CD4-positive, alpha-beta T cell (primary cell): Measurements from ENCODE around the gene MYL5. TPM values are rescaled to one million over a fixed set of nuclear protein-coding genes. Genes with fewer than 3 reads are reported as not detected.

ENCODE experiments used
- ATAC-seq: fragments of 200-7000 bp; cut with Tn5 transposase; one replicate; pipeline ENCODE4 v1.10.0; 2022; ENCODE audit warnings: mild to moderate bottlenecking; ENCODE audit not compliant: poor library complexity
- CTCF ChIA-PET: fragments of 350-600 bp; sonication (Branson Sonifier 250); formaldehyde crosslinking; loops from one replicate; lab custom pipeline; 2021; ENCODE audit warnings: antibody characterized with exemption, inconsistent platforms; lab: Charles Lee
- POLR2A ChIA-PET: fragments of 350-600 bp; sonication (Branson Sonifier 250); formaldehyde crosslinking; loops from one replicate; lab custom pipeline; 2021; ENCODE audit warnings: antibody characterized with exemption, inconsistent platforms; lab: Charles Lee
- DNase-seq, 14 experiments: peaks; one replicate each; pipeline ENCODE4 v3.0.0-alpha.2; 2013 to 2020; ENCODE audit warnings: mixed read lengths in 2 of 14
- H3K27ac ChIP-seq, 2 donors: one replicate each; pipeline versions ENCODE4 v1.5.1 to v1.7.0; 2013; ENCODE audit warnings: low read length in 2 of 2, low read depth in 1 of 2, mild to moderate bottlenecking in 1 of 2
- H3K27me3 ChIP-seq, 2 experiments: 1 replicate in 1 of 2; 2 replicates in 1 of 2; pipeline versions ENCODE4 v1.6.1 to v1.7.0; 2013; ENCODE audit warnings: low read length in 2 of 2, control low read depth in 1 of 2, mild to moderate bottlenecking in 1 of 2, moderate library complexity in 1 of 2; ENCODE audit not compliant: insufficient read depth in 2 of 2, control insufficient read depth in 1 of 2
- H3K36me3 ChIP-seq: one replicate; pipeline ENCODE4 v1.6.1; 2013; ENCODE audit warnings: low read length, control low read depth; ENCODE audit not compliant: insufficient read depth
- H3K4me1 ChIP-seq: one replicate; pipeline ENCODE4 v1.6.1; 2013; ENCODE audit warnings: low read length, control low read depth; ENCODE audit not compliant: insufficient read depth
- H3K4me3 ChIP-seq: one replicate; pipeline ENCODE4 v1.5.1; 2013; ENCODE audit warnings: mild to moderate bottlenecking, low read length, moderate library complexity
- H3K9me3 ChIP-seq, 2 experiments: 1 replicate in 1 of 2; 2 replicates in 1 of 2; pipeline versions ENCODE4 v1.6.1 to v1.7.0; 2013; ENCODE audit warnings: low read length in 2 of 2, mild to moderate bottlenecking in 2 of 2, control low read depth in 1 of 2, moderate library complexity in 1 of 2; ENCODE audit not compliant: control insufficient read depth in 1 of 2, insufficient read depth in 1 of 2
- H3K27ac Mint-ChIP-seq: one replicate; pipeline ENCODE4 v1.8.0; 2020; ENCODE audit warnings: mixed read lengths
- H3K27me3 Mint-ChIP-seq: one replicate; pipeline ENCODE4 v1.8.0; 2021; ENCODE audit warnings: mixed read lengths
- H3K36me3 Mint-ChIP-seq: one replicate; pipeline ENCODE4 v1.8.0; 2021; ENCODE audit warnings: low read depth, mixed read lengths
- H3K4me1 Mint-ChIP-seq: one replicate; pipeline ENCODE4 v1.8.0; 2021; ENCODE audit warnings: low read depth, mixed read lengths
- H3K4me3 Mint-ChIP-seq: one replicate; pipeline ENCODE4 v1.8.0; 2020; ENCODE audit warnings: mild to moderate bottlenecking, mixed read lengths
- H3K9me3 Mint-ChIP-seq: one replicate; pipeline ENCODE4 v1.8.0; 2020; ENCODE audit warnings: mixed read lengths
- intact Hi-C, 2 experiments: fragments of 100-400 bp; cut with DNase I in 1 of 2; cut with micrococcal nuclease in 1 of 2; formaldehyde crosslinking; loops; one replicate each; pipeline versions ENCODE4 v1.15.1 to v1.9.0; 2023 to 2025; cut with DNase I, micrococcal nuclease
- total RNA-seq, 174 experiments: library from RNA in 2 of 174; stranded (reverse) in 2 of 174; gene quantifications; one replicate each; pipeline ENCODE4 v1.2.3 and lab custom pipeline; 2021 to 2026
- TF ChIP-seq, protein P1 (sequence below): fragments of 200-600 bp; IDR thresholded peaks from one replicate; pipeline ENCODE4 v1.8.0; 2022; ENCODE audit warnings: antibody characterized with exemption, mild to moderate bottlenecking

MYL5 gene
- total RNA-seq, 2 experiments from 2014 or later, result 25.3 to 29.2 TPM

DNA sequence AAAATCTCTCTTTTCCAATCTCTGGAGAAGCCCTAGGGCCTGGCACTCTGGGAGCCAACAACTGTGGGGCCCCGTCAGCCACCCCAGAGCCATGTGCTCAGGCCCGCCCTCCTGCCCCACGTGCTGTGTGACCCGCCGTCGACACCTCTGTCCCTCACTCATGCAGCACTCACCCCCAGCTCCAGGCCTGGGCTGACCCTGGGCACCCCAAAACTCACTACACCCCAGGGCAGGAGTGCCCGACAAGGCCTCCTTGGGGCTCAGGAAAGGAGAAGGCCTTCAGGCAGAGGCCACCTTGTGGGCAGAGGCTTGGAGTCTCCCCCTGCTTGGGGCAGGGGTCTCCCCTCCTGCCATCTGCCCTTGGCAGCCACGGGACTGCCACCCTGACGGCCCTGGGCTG, 5.7 kb downstream of the MYL5 start:
- Mint-ChIP-seq H3K4me3 (peak overlapping the region; percentile 20), H3K4me1 (no peaks in the 10 kb centered on the region), H3K27ac (no peak overlapping the region), H3K36me3 (no peaks in the 10 kb centered on the region), H3K9me3 (no peaks in the 10 kb centered on the region), H3K27me3 (peaks cover 2% of the 10 kb centered on the region)
- TF ChIP-seq, protein P1, sequence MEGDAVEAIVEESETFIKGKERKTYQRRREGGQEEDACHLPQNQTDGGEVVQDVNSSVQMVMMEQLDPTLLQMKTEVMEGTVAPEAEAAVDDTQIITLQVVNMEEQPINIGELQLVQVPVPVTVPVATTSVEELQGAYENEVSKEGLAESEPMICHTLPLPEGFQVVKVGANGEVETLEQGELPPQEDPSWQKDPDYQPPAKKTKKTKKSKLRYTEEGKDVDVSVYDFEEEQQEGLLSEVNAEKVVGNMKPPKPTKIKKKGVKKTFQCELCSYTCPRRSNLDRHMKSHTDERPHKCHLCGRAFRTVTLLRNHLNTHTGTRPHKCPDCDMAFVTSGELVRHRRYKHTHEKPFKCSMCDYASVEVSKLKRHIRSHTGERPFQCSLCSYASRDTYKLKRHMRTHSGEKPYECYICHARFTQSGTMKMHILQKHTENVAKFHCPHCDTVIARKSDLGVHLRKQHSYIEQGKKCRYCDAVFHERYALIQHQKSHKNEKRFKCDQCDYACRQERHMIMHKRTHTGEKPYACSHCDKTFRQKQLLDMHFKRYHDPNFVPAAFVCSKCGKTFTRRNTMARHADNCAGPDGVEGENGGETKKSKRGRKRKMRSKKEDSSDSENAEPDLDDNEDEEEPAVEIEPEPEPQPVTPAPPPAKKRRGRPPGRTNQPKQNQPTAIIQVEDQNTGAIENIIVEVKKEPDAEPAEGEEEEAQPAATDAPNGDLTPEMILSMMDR, result no peak
- Histone ChIP-seq H3K27ac (no peak overlapping the region), H3K9me3 (no peaks in the 10 kb centered on the region), H3K36me3 (no peaks in the 10 kb centered on the region), H3K4me1 (peaks cover 35% of the 10 kb centered on the region), H3K27me3 (no peaks in the 10 kb centered on the region), H3K4me3 (no peak overlapping the region)
- DNase-seq (peak in 1 of 14 experiments; percentile 30), ATAC-seq (no peak)
- intact Hi-C loops, result no loop called here
- ChIA-PET POLR2A (interaction anchor here (0.6 kb wide), 1 partner anchor 1178 kb away, joined by 3 read pairs; no protein-coding TSS in a partner anchor), CTCF (no interaction called here)

DNA sequence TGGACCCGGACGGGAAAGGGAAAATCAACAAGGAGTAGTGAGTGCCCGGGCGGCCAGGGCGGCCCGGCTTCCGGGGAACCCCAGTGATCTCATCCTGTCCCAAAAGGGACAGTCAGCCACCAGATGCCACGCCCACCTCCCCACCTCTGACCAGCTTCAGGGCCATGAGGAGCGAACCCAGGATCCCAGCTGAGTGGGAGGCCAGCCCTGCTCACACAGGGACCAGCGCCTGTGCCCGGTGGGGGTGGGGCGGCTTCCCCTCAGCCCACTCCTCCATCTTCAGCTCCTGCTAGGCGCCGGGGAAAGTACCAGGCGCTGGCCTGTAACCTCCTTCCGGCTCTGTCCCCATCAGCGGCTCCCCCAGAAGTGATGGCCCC, 6.2 kb downstream of the MYL5 start:
- Mint-ChIP-seq H3K4me1 (no peaks in the 10 kb centered on the region), H3K27ac (no peak overlapping the region), H3K27me3 (peaks cover 7% of the 10 kb centered on the region), H3K4me3 (peak overlapping the region; percentile 45), H3K36me3 (no peaks in the 10 kb centered on the region), H3K9me3 (no peaks in the 10 kb centered on the region)
- POLR2A ChIA-PET, result interaction anchor here (0.6 kb wide), 1 partner anchor 1178 kb away, joined by 3 read pairs; no protein-coding TSS in a partner anchor
- DNase-seq, result peak in 3 of 14 experiments; percentile 42 to 59 (median 56)
- ATAC-seq, result peak; percentile 11
- H3K27ac ChIP-seq, result no peak overlapping the region
- peaks cover 31% of the 10 kb centered on the region for H3K4me1 ChIP-seq
- no peaks in the 10 kb centered on the region for H3K36me3 ChIP-seq
- H3K9me3 ChIP-seq, result peaks cover 0 to 4% of the 10 kb centered on the region in 2 experiments
- TF ChIP-seq, protein P1, result no peak
- H3K27me3 ChIP-seq, result no peaks in the 10 kb centered on the region
- CTCF ChIA-PET, result no interaction called here
- H3K4me3 ChIP-seq, result peak overlapping the region; percentile 60
- intact Hi-C loops, result no loop called here

DNA sequence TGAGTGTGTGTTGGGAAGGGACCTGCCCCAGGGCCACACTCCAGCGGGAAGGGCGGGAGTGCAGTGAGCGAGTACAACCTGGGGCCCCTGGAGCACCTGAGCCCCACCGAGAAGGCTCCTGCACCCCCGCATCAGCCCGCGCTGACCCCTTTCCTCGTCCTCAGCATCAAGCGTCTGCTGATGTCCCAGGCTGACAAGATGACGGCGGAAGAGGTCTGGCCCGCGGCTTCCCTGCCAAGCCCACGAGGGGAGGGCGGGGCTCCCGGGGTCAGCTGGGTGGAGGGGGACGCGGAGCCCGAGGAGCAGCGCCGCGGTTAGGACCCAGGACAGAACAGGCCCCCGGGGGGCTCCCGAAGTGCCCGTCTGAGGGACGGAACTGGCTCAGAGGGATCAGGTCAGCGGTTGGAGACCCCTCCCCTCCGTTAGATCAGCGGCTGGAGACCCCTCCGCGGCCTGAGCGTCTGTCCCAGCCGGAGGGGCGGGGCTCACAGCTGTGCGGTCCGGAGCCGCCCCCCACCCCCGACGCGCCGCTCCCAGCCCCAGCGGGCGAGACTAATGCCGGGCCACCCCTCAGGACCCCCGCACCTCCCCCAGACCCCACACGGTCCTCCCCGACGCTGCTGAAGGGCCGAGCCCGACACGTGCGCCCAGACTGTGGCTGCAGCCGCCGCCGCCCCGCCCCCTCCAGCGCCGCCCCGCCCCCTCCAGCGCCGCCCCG, 6.7 kb downstream of the MYL5 start:
- H3K36me3 ChIP-seq, result no peaks in the 10 kb centered on the region
- CTCF ChIA-PET, result no interaction called here
- H3K4me1 ChIP-seq, result peaks cover 30% of the 10 kb centered on the region
- POLR2A ChIA-PET, result interaction anchor here (0.6 kb wide), 1 partner anchor 1177 kb away, joined by 3 read pairs; no protein-coding TSS in a partner anchor
- Mint-ChIP-seq H3K27me3 (peaks cover 12% of the 10 kb centered on the region), H3K27ac (no peak overlapping the region), H3K9me3 (no peaks in the 10 kb centered on the region), H3K4me1 (no peaks in the 10 kb centered on the region), H3K36me3 (no peaks in the 10 kb centered on the region), H3K4me3 (peak overlapping the region; percentile 45)
- H3K4me3 ChIP-seq, result peak overlapping the region; percentile 60
- H3K27ac ChIP-seq, result no peak overlapping the region
- intact Hi-C loops, result no loop called here
- peaks cover 0 to 7% of the 10 kb centered on the region in 2 experiments for H3K9me3 ChIP-seq
- TF ChIP-seq, protein P1, result no peak
- DNase-seq (peak in 7 of 14 experiments; percentile 38 to 75 (median 63)), ATAC-seq (peak; percentile 39)
- no peaks in the 10 kb centered on the region for H3K27me3 ChIP-seq
